ENCODE data around the gene TAF1C. TPM values are rescaled to one million over a fixed set of nuclear protein-coding genes. Genes with fewer than 3 reads are reported as not detected.

Gene TAF1C
- total RNA-seq, 1 experiment from 2014 or later, result 31.9 TPM

- Histone ChIP-seq H3K27ac (ENCODE audit: low read length) (no peak overlapping the region), H3K36me3 (ENCODE audit: control insufficient read depth, insufficient read depth, low read length) (peaks cover 4% of the 10 kb centered on the region; the same call in 1 of the 2 replicates), H3K4me3 (ENCODE audit: low read depth in 2 of 2, low read length in 2 of 2) (no peak overlapping the region), H3K4me1 (ENCODE audit: control insufficient read depth, insufficient read depth, low read length) (peaks cover 7% of the 10 kb centered on the region), H3K9me3 (ENCODE audit: control insufficient read depth, insufficient read depth, low read depth, low read length) (no peaks in the 10 kb centered on the region), H3K27me3 (ENCODE audit: control insufficient read depth, insufficient read depth, low read length) (no peaks in the 10 kb centered on the region)
- POLR2A ChIA-PET, result interaction anchor here (0.5 kb wide), 1 partner anchor 516 kb away, joined by 5 read pairs; no protein-coding TSS in a partner anchor
- ATAC-seq (no peak), DNase-seq (ENCODE audit: low read depth, low spot score) (no peak)
- CTCF ChIA-PET, result no interaction called here
- in situ Hi-C loops (cut with HindIII; ENCODE audit: low pct_unique_long_range_greater_than_20kb, low sequenced_read_pairs), result no loop called here
- BruUV-seq (replicated peaks), result no TSS peak
- intact Hi-C loops (cut with micrococcal nuclease; ENCODE audit: unreplicated experiment), result loop anchor here (5.0 to 10.0 kb wide), 2 partner anchors 125 to 303 kb away; no protein-coding TSS in a partner anchor
- TF ChIP-seq REST (IDR thresholded peaks at IDR 0.05; ENCODE audit: insufficient read depth in 1 of 2, low read depth in 2 of 2, low read length in 1 of 2), result no peak
- no peak for TF ChIP-seq POLR2AphosphoS5 (IDR thresholded peaks at IDR 0.05; ENCODE audit: low read depth, low read length)
- TF ChIP-seq TCF7L2 (IDR thresholded peaks at IDR 0.05; ENCODE audit: low read depth, low read length), result no peak
- no peak for TF ChIP-seq SIN3A (IDR thresholded peaks at IDR 0.05; ENCODE audit: borderline replicate concordance, insufficient read depth, low read depth, low read length)
- no peak for TF ChIP-seq CTCF (IDR thresholded peaks at IDR 0.05)
Measured at GRCh38 chr16:84182104-84182503, 4.8 kb downstream of the TAF1C start.

- in situ Hi-C loops (cut with HindIII; ENCODE audit: low pct_unique_long_range_greater_than_20kb, low sequenced_read_pairs), result no loop called here
- POLR2A ChIA-PET, result no interaction called here
- Histone ChIP-seq H3K9me3 (ENCODE audit: control insufficient read depth, insufficient read depth, low read depth, low read length) (no peaks in the 10 kb centered on the region), H3K4me1 (ENCODE audit: control insufficient read depth, insufficient read depth, low read length) (peaks cover 14% of the 10 kb centered on the region), H3K4me3 (ENCODE audit: low read depth in 2 of 2, low read length in 2 of 2) (no peak overlapping the region), H3K27ac (ENCODE audit: low read length) (no peak overlapping the region), H3K36me3 (ENCODE audit: control insufficient read depth, insufficient read depth, low read length) (peaks cover 1% of the 10 kb centered on the region; the same call in 1 of the 2 replicates), H3K27me3 (ENCODE audit: control insufficient read depth, insufficient read depth, low read length) (no peaks in the 10 kb centered on the region)
- DNase-seq (ENCODE audit: low read depth, low spot score) (no peak), ATAC-seq (no peak)
- CTCF ChIA-PET, result no interaction called here
- no peak for TF ChIP-seq REST (IDR thresholded peaks at IDR 0.05; ENCODE audit: insufficient read depth in 1 of 2, low read depth in 2 of 2, low read length in 1 of 2)
- no peak for TF ChIP-seq CTCF (IDR thresholded peaks at IDR 0.05)
- no peak for TF ChIP-seq SIN3A (IDR thresholded peaks at IDR 0.05; ENCODE audit: borderline replicate concordance, insufficient read depth, low read depth, low read length)
- TF ChIP-seq TCF7L2 (IDR thresholded peaks at IDR 0.05; ENCODE audit: low read depth, low read length), result no peak
- TF ChIP-seq POLR2AphosphoS5 (IDR thresholded peaks at IDR 0.05; ENCODE audit: low read depth, low read length), result no peak
- intact Hi-C loops (cut with micrococcal nuclease; ENCODE audit: unreplicated experiment), result loop anchor here (5.0 to 10.0 kb wide), 2 partner anchors 126 to 303 kb away; no protein-coding TSS in a partner anchor
- BruUV-seq (replicated peaks), result no TSS peak
Measured at GRCh38 chr16:84181144-84181915, 5.5 kb downstream of the TAF1C start.
